Measurements from ENCODE around the gene TGM3. TPM values are rescaled to one million over a fixed set of nuclear protein-coding genes. Genes with fewer than 3 reads are reported as not detected.

TGM3 gene
- total and polyA plus RNA-seq, 2 experiments from 2014 or later, result 0.08 TPM; not detected in 1

DNA sequence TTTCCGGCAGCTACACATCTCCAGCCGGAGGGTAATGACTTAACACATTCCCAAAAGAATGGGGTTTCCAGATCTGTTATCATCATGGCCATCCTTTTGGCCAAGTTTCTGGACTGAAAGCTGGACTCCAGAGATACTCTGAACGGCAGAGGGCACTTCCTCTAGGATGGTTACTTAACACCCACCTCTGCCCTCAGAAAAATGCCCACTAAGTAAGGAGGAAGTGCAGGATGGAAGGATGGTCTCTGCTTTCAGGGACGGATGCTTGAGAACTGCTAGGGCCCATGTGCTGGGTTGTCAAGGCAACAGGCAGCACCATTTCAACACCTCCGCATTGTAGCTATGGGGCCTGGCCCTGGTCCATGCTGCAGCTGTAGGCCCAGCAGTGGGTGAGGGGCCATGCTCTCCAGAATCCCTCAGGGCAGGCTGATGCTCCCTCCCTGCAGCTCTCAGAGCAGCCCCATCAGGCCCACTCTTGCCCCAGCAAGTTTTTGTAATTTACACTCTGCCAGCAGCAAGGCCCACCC, 16.5 kb upstream of the TGM3 start:
- Mint-ChIP-seq H3K4me3 (no peak overlapping the region), H3K27me3 (ENCODE audit: insufficient read depth, low read depth, poor library complexity) (no peaks in the 10 kb centered on the region), H3K36me3 (ENCODE audit: low read depth) (no peaks in the 10 kb centered on the region), H3K9me3 (peaks cover 6% of the 10 kb centered on the region; the same call in 1 of the 3 replicates), H3K27ac (no peak overlapping the region), H3K4me1 (no peaks in the 10 kb centered on the region)
- Histone ChIP-seq H3K4me3 (no peak overlapping the region), H3K36me3 (ENCODE audit: insufficient read depth) (no peaks in the 10 kb centered on the region), H3K9me2 (ENCODE audit: insufficient read depth) (no peaks in the 10 kb centered on the region), H3F3A (replicated peaks; ENCODE audit: low read depth) (no peaks in the 10 kb centered on the region), H3K27me3 (ENCODE audit: insufficient read depth) (no peaks in the 10 kb centered on the region), H3K27ac (ENCODE audit: low read depth) (no peak overlapping the region), H3K4me1 (ENCODE audit: insufficient read depth) (no peaks in the 10 kb centered on the region), H3K79me2 (replicated peaks; ENCODE audit: insufficient read depth) (no peaks in the 10 kb centered on the region), H4K20me1 (replicated peaks; ENCODE audit: insufficient read depth) (no peaks in the 10 kb centered on the region), H2AFZ (no peak overlapping the region), H3K4me2 (no peak overlapping the region)
- TF ChIP-seq EZH2 (IDR thresholded peaks at IDR 0.05; ENCODE audit: low read depth, unreplicated experiment), result no peak
- TF ChIP-seq EZH2phosphoT487 (IDR thresholded peaks at IDR 0.05; ENCODE audit: unreplicated experiment), result no peak
- no peak for TF ChIP-seq JUNB (IDR thresholded peaks at IDR 0.05; ENCODE audit: unreplicated experiment)
- TF ChIP-seq POLR2AphosphoS5 (IDR thresholded peaks at IDR 0.05; ENCODE audit: low read depth), result no peak
- TF ChIP-seq, protein P1, sequence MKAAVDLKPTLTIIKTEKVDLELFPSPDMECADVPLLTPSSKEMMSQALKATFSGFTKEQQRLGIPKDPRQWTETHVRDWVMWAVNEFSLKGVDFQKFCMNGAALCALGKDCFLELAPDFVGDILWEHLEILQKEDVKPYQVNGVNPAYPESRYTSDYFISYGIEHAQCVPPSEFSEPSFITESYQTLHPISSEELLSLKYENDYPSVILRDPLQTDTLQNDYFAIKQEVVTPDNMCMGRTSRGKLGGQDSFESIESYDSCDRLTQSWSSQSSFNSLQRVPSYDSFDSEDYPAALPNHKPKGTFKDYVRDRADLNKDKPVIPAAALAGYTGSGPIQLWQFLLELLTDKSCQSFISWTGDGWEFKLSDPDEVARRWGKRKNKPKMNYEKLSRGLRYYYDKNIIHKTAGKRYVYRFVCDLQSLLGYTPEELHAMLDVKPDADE (IDR thresholded peaks at IDR 0.05), result no peak
- TF ChIP-seq, protein P2, sequence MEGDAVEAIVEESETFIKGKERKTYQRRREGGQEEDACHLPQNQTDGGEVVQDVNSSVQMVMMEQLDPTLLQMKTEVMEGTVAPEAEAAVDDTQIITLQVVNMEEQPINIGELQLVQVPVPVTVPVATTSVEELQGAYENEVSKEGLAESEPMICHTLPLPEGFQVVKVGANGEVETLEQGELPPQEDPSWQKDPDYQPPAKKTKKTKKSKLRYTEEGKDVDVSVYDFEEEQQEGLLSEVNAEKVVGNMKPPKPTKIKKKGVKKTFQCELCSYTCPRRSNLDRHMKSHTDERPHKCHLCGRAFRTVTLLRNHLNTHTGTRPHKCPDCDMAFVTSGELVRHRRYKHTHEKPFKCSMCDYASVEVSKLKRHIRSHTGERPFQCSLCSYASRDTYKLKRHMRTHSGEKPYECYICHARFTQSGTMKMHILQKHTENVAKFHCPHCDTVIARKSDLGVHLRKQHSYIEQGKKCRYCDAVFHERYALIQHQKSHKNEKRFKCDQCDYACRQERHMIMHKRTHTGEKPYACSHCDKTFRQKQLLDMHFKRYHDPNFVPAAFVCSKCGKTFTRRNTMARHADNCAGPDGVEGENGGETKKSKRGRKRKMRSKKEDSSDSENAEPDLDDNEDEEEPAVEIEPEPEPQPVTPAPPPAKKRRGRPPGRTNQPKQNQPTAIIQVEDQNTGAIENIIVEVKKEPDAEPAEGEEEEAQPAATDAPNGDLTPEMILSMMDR (conservative IDR thresholded peaks at IDR 0.05; ENCODE audit: low read depth in 2 of 2), result no peak
- no peak for TF ChIP-seq NANOG (IDR thresholded peaks at IDR 0.05; ENCODE audit: borderline replicate concordance)
- no peak for TF ChIP-seq STAT1 (IDR thresholded peaks at IDR 0.05; ENCODE audit: unreplicated experiment)
- TF ChIP-seq ZNF114 (CRISPR knock-in tag; IDR thresholded peaks at IDR 0.05), result no peak
- TF ChIP-seq, protein P3, sequence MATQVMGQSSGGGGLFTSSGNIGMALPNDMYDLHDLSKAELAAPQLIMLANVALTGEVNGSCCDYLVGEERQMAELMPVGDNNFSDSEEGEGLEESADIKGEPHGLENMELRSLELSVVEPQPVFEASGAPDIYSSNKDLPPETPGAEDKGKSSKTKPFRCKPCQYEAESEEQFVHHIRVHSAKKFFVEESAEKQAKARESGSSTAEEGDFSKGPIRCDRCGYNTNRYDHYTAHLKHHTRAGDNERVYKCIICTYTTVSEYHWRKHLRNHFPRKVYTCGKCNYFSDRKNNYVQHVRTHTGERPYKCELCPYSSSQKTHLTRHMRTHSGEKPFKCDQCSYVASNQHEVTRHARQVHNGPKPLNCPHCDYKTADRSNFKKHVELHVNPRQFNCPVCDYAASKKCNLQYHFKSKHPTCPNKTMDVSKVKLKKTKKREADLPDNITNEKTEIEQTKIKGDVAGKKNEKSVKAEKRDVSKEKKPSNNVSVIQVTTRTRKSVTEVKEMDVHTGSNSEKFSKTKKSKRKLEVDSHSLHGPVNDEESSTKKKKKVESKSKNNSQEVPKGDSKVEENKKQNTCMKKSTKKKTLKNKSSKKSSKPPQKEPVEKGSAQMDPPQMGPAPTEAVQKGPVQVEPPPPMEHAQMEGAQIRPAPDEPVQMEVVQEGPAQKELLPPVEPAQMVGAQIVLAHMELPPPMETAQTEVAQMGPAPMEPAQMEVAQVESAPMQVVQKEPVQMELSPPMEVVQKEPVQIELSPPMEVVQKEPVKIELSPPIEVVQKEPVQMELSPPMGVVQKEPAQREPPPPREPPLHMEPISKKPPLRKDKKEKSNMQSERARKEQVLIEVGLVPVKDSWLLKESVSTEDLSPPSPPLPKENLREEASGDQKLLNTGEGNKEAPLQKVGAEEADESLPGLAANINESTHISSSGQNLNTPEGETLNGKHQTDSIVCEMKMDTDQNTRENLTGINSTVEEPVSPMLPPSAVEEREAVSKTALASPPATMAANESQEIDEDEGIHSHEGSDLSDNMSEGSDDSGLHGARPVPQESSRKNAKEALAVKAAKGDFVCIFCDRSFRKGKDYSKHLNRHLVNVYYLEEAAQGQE (IDR thresholded peaks at IDR 0.05; ENCODE audit: unreplicated experiment), result no peak
- no peak for TF ChIP-seq ZNF331 (CRISPR knock-in tag; IDR thresholded peaks at IDR 0.05; ENCODE audit: low read depth)
- no peak for TF ChIP-seq CREB1 (CRISPR knock-in tag; IDR thresholded peaks at IDR 0.05; ENCODE audit: low read depth)
- TF ChIP-seq, protein P4, sequence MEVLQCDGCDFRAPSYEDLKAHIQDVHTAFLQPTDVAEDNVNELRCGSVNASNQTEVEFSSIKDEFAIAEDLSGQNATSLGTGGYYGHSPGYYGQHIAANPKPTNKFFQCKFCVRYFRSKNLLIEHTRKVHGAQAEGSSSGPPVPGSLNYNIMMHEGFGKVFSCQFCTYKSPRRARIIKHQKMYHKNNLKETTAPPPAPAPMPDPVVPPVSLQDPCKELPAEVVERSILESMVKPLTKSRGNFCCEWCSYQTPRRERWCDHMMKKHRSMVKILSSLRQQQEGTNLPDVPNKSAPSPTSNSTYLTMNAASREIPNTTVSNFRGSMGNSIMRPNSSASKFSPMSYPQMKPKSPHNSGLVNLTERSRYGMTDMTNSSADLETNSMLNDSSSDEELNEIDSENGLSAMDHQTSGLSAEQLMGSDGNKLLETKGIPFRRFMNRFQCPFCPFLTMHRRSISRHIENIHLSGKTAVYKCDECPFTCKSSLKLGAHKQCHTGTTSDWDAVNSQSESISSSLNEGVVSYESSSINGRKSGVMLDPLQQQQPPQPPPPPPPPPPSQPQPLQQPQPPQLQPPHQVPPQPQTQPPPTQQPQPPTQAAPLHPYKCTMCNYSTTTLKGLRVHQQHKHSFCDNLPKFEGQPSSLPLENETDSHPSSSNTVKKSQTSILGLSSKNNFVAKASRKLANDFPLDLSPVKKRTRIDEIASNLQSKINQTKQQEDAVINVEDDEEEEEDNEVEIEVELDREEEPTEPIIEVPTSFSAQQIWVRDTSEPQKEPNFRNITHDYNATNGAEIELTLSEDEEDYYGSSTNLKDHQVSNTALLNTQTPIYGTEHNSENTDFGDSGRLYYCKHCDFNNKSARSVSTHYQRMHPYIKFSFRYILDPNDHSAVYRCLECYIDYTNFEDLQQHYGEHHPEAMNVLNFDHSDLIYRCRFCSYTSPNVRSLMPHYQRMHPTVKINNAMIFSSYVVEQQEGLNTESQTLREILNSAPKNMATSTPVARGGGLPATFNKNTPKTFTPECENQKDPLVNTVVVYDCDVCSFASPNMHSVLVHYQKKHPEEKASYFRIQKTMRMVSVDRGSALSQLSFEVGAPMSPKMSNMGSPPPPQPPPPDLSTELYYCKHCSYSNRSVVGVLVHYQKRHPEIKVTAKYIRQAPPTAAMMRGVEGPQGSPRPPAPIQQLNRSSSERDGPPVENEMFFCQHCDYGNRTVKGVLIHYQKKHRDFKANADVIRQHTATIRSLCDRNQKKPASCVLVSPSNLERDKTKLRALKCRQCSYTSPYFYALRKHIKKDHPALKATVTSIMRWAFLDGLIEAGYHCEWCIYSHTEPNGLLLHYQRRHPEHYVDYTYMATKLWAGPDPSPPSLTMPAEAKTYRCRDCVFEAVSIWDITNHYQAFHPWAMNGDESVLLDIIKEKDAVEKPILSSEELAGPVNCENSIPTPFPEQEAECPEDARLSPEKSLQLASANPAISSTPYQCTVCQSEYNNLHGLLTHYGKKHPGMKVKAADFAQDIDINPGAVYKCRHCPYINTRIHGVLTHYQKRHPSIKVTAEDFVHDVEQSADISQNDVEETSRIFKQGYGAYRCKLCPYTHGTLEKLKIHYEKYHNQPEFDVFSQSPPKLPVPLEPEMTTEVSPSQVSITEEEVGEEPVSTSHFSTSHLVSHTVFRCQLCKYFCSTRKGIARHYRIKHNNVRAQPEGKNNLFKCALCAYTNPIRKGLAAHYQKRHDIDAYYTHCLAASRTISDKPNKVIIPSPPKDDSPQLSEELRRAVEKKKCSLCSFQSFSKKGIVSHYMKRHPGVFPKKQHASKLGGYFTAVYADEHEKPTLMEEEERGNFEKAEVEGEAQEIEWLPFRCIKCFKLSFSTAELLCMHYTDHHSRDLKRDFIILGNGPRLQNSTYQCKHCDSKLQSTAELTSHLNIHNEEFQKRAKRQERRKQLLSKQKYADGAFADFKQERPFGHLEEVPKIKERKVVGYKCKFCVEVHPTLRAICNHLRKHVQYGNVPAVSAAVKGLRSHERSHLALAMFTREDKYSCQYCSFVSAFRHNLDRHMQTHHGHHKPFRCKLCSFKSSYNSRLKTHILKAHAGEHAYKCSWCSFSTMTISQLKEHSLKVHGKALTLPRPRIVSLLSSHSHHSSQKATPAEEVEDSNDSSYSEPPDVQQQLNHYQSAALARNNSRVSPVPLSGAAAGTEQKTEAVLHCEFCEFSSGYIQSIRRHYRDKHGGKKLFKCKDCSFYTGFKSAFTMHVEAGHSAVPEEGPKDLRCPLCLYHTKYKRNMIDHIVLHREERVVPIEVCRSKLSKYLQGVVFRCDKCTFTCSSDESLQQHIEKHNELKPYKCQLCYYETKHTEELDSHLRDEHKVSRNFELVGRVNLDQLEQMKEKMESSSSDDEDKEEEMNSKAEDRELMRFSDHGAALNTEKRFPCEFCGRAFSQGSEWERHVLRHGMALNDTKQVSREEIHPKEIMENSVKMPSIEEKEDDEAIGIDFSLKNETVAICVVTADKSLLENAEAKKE (CRISPR knock-in tag; IDR thresholded peaks at IDR 0.05), result no peak
- no peak for ATAC-seq
- DNase-seq (ENCODE audit: low spot score), result no peak
